Ramos (cell line): ENCODE results near the gene PRRT1B.

ENCODE experiments used
- in situ Hi-C: fragments of 300-500 bp; cut with MboI; formaldehyde crosslinking; loops from one replicate; pipeline ENCODE4 v1.14.3; 2022; ENCODE audit warnings: low sequenced_read_pairs; ENCODE audit not compliant: unreplicated experiment

Gene PRRT1B

GRCh38 chr9:131521822-131522221 lies 23.5 kb upstream of the PRRT1B start:
- in situ Hi-C loops: no loop called here

DNA sequence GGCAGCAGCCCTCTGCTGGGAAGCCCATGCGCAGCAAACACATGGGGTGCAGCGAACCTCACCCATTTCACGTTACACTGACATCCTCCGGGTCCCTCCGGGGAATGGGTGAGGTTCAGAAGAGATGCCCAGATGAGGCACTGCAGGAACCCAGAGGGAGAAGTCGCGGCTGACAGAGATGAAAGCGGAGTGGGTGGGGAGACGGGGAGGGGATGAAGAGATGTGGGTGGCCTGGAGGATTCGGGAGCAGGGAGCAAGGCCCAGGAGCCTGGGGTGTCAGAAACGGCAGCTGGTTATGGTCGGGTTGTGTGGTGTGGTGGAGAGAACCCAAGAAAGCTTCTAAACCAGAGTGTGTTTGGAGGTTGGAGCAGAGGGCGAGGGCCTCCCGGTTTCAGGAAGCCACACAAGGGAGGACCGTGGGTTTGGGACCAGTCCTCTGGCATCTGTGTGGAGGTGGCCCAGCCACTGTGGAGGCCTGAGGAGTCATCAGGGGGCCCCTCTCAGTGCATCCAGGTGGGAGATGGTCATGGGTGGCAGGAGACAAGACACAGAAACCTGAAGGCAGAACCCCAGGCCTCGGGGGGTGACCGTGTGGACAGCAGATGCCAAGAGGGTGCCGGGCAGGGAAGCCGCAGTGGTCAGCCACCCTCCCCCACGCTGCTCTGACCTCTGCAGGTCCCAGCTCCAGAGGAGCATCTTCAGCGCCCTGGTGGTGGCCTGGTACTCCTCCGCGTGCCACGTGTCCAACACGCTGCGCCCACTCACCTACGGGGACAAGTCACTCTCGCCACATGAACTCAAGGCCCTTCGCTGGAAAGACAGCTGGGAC lies 22.9 kb upstream of the PRRT1B start:
- in situ Hi-C loops: no loop called here

DNA sequence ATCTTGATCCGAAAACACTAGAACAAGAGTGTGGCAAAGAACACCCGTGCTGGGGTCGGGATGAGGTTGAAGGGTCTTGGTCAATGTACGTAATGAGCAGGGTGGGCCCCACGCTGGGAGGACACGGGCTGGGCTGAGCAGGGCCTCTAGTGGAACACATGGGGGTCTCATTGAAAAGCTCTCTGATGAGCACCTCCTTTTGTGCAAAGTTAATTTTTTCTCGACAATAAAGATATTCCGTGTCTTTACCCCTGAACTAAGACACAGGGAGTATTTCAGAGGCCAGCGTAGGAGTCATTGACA lies 22.3 kb upstream of the PRRT1B start:
- in situ Hi-C loops: no loop called here

- in situ Hi-C loops: no loop called here
Measured at GRCh38 chr9:131523451-131524435, 21.6 kb upstream of the PRRT1B start.

GRCh38 chr9:131524665-131525315 lies 20.5 kb upstream of the PRRT1B start:
- in situ Hi-C loops: no loop called here

DNA sequence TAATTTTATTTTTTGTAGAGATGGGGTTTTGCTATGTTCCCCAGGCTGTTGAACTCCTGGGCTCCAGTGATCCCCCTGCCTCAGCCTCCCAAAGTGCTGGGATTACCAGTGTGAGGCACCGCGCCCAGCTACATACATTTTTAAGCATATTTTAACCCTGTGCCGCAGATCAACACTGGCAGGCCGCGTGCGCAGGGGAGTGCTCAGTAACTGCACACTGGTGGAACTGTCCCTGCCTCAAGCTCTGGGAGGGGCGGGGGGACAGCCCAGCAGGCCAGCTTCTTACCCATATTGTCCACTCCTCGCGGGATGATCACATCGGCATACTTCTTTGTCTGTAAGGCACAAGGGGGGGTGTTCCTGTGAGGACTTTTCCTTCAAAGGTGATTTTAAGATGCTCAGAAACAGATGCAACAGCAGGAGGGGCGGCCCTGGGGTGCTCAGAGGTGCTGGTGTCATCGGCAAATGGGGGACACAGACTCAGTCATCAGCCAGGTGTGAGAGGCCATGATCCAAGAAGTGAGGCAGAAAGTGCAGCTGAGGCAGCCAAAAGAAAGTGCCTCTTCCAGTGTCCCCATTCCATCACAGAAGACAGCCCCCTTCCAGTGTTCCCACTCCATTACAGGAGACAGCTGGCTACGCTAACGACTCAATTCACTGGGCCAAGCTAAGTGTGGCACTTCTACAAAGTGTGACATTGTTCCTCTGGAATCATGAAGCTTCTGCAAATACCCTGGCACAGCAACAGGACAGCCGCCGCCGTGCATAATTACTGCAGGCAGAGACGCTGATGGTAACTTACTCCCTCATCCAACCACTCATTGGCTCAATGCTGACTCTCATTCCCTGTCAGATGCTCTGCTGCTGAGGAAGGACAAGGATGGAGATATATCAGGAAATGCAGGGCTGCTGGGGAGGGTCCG lies 19.4 kb upstream of the PRRT1B start:
- in situ Hi-C loops: no loop called here

- in situ Hi-C loops: no loop called here
Measured at GRCh38 chr9:131528186-131528585, 17.1 kb upstream of the PRRT1B start.

GRCh38 chr9:131528886-131529505 lies 16.3 kb upstream of the PRRT1B start:
- in situ Hi-C loops: no loop called here

DNA sequence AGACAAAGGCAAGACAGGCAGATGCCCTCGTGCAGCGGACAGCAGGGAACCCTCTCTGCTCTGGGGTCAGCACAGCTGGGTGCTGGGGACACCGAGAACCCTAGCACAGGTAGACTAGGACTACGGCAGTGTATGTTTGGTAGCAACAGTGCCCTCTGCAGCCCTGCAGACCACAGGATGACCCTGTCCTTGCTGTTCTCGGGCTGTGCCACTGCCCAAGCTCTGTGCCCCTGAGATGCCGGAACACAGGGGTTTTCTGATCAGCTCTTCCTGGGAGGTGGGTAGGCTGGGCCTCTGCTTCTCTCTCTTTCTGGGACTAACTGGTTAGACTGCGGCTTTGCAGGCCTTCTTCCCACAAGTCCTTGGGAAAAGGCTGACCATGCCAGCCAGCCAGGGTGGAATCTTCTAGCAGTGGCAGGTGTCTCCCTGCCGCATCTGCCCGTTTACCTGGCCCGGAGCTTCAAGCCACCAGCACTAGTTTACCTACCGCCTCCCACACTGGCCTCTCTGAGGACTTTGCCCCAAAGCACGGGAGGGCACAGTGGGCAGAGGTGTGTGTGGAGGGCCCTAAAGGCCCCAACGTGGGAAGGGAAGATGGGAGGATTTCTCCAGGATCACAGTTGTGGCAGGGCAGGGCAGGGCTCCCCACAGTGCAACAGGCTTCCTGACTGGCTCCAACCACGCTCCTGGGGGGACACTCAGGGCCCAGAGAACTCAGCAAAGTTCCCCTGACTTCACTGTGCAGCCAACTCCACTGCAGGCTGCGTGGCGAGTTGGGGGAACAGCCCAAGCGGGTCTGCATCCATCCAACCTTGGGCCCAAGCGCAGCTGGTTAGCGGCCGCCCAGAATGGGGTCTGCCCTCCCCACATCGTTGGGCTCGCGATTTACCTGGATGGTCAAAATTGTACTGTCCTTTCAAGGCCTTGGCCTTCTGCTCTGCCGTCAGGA lies 15.5 kb upstream of the PRRT1B start:
- in situ Hi-C loops: no loop called here

- in situ Hi-C loops: no loop called here
Measured at GRCh38 chr9:131530546-131530919, 14.8 kb upstream of the PRRT1B start.

DNA sequence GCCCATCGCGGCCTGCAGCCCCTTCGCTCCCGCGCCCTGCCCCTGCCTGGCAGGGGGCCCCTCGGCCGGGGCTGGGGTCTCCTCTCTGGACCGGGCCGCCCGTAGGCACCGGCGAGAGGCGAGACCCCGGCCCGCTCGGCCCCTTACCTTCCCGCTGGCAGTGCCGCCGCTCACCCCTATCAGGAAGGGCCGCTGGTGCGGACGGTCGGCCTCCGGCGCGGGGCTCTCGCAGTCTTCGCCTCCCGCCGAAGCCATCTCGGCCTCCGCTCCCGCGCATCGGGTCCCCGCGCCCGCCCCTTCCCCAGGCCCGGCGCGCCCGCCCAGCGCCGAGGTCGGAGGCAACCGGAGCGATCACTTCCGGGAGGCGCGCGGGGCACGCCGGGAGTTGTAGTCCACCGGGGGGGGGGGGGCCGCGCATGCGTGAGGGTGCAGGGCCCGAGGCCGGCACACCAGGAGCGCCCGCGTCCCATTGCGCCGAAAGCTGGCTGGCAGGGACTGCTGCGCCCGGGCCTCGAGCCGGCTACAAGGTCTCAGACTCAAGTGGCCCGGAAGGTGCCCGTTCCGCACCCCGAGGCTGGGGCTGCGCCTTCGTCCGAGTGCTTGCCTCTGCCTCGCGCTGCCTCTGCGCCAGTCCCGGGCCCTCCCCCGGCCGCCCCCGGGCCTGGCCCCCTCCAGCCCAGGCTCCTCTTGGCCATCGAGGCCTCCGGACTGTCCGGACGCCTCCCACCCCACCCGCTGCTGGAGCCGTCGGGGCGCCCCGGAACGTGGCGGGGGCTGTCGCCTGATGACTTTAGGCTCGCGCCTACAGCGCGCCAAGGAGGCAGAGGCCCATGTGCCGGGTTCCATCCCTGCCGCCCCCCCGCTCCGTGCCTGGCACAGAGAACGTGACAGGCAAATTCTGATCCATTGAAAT lies 14.1 kb upstream of the PRRT1B start, which contains the start of gene UCK1:
TSS of gene UCK1 (minus strand) at position 344 of the 913 bp plus-strand sequence. CDS start at position 255, 89 bp downstream.
- in situ Hi-C loops: no loop called here

DNA sequence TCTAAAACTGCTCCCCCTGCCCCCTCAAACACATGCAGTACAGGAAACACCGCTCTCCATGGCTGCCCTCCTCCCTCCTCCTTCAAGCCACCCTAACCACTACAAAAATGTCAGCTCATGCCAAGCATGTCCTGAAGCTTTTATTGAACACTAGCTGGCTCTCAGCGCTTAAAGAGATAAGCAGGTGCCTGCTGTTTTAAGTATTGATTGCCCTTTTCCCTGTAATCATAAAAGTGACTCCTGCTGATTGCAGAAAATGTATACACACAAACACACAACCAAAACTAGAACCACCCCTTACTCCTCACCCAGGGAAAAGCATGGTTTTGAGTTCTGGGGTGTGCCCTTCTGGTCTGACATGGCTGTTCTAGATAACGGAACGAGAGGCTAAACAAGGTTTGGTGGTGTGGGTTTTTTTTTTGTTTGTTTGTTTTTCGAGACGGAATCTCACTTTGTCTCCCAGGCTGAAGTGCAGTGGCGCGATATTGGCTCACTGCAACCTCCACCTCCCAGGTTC lies 10.5 kb upstream of the PRRT1B start:
- in situ Hi-C loops: no loop called here

- in situ Hi-C loops: no loop called here
Measured at GRCh38 chr9:131537946-131538345, 7.4 kb upstream of the PRRT1B start.

GRCh38 chr9:131539223-131539923 lies 6.0 kb upstream of the PRRT1B start:
- in situ Hi-C loops: no loop called here

DNA sequence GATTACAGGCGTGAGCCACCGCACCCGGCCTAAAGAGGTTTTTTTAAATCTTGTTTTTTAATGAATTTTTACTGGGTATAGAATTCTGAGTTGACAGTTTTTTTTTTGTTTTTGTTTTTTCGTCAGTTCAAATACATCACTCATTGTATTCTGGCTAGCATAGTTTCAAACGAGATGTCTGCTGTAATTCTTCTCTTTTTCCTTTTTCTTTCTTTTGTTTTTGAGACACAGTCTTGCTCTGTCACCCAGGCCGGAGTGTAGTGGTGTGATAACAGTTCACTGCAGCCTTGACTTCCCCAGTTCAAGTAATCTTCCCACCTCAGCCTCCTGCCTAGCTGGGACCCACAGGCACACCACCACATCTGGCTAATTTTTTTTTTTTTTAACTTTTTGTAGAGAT lies 2.2 kb upstream of the PRRT1B start:
- in situ Hi-C loops: no loop called here

DNA sequence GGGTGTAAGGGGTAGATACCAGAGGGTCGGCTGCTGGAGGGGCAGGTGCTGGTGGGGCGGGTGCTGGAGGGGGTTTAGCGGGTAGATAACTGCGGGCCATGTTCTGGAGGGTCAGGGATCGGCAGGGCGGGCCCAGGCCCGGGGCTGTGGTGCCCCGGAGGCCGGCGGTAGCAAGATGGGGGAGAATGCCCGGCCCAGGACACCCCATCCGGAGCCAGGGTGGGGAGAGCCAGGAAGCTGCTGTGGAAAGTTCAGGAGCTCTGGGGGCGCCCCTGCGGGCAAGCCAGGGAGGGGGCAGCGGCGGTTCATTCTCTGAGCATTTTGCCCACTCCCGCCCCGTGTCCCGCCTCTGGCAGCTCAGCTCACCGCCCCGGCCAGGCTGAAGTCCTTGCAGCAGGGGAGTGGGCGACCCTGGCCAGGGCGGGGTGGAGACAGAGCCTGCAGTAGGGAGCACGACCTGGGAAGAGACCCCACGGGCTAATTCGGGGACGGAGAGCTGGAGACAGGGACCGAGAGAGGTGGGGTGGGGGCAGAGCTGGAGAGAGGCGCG lies 538 bp downstream of the PRRT1B start:
- in situ Hi-C loops: no loop called here
